GM21717 (cell line): ENCODE results near the gene LLPH.

Experiments
- ATAC-seq: cut with Tn5 transposase; IDR thresholded peaks from one replicate; pipeline ENCODE4 v1.9.1; 2021; ENCODE audit warnings: mild to moderate bottlenecking, moderate library complexity; ENCODE audit not compliant: unreplicated experiment

Gene LLPH

GRCh38 chr12:66103016-66103913 is 27.3 kb downstream of the LLPH start:
- no peak for ATAC-seq

GRCh38 chr12:66092559-66093269 is 37.8 kb downstream of the LLPH start:
- peak; percentile 83 for ATAC-seq

- no peak for ATAC-seq
These were observed 40.4 kb downstream of the LLPH start for GRCh38 chr12:66090157-66090556.

GRCh38 chr12:66087365-66087943 is 43.1 kb downstream of the LLPH start:
- ATAC-seq = no peak

- no peak for ATAC-seq
These were observed 44.6 kb downstream of the LLPH start for GRCh38 chr12:66085998-66086397.

GRCh38 chr12:66085213-66085612 is 45.3 kb downstream of the LLPH start:
- ATAC-seq = no peak

- no peak for ATAC-seq
These were observed 46.8 kb downstream of the LLPH start for GRCh38 chr12:66083766-66084165.

- ATAC-seq = no peak
These were observed 47.8 kb downstream of the LLPH start for GRCh38 chr12:66082744-66083143.

GRCh38 chr12:66080791-66081190 is 49.8 kb downstream of the LLPH start:
- ATAC-seq = no peak

GRCh38 chr12:66077542-66077941 is 53.0 kb downstream of the LLPH start:
- no peak for ATAC-seq

GRCh38 chr12:66074561-66074960 is 56.0 kb downstream of the LLPH start:
- no peak for ATAC-seq

GRCh38 chr12:66072566-66072965 is 58.0 kb downstream of the LLPH start:
- ATAC-seq = peak; percentile 56

- ATAC-seq = peak; percentile 65
These were observed 58.4 kb downstream of the LLPH start for GRCh38 chr12:66072135-66072534.

GRCh38 chr12:66071549-66071948 is 59.0 kb downstream of the LLPH start:
- ATAC-seq = no peak

GRCh38 chr12:66070378-66071120 is 60.0 kb downstream of the LLPH start:
- ATAC-seq = no peak

GRCh38 chr12:66066929-66067523 is 63.5 kb downstream of the LLPH start:
- peak; percentile 3 for ATAC-seq
